NCI-H69 (cell line): ENCODE results near the gene CACTIN.
"Not testable (repeated sequence)": the region's sequence is repeated elsewhere in the genome, so short reads cannot be mapped to it uniquely, and the experiment has no call there.

Source experiments
- DNase-seq: peaks from one replicate; lab custom pipeline; 2025; lab: John Stamatoyannopoulos, UW

CACTIN gene

GRCh38 chr19:3586707-3587346, 39.8 kb downstream of the CACTIN start:
- peak; percentile 49 for DNase-seq

GRCh38 chr19:3586127-3586626, 40.4 kb downstream of the CACTIN start:
- peak; percentile 61 for DNase-seq

- DNase-seq = peak; percentile 41
These were observed 41.1 kb downstream of the CACTIN start, which contains the start of gene GIPC3 for GRCh38 chr19:3585301-3586126. TSS of gene GIPC3 (plus strand) at chr19:3585478. CDS start at chr19:3585598, 120 bp downstream.

GRCh38 chr19:3584036-3584802, 42.4 kb downstream of the CACTIN start:
- DNase-seq = not testable (repeated sequence)

GRCh38 chr19:3581792-3582191, 44.8 kb downstream of the CACTIN start:
- DNase-seq = not testable (repeated sequence)

- no peak for DNase-seq
These were observed 46.2 kb downstream of the CACTIN start for GRCh38 chr19:3580156-3580934.

GRCh38 chr19:3578390-3578789, 48.2 kb downstream of the CACTIN start:
- no peak for DNase-seq

GRCh38 chr19:3577723-3578344, 48.8 kb downstream of the CACTIN start:
- DNase-seq = no peak

- peak; percentile 23 for DNase-seq
These were observed 49.7 kb downstream of the CACTIN start for GRCh38 chr19:3576696-3577443.

- DNase-seq = no peak
These were observed 50.5 kb downstream of the CACTIN start for GRCh38 chr19:3575949-3576673.

- DNase-seq = peak; percentile 27
These were observed 51.3 kb downstream of the CACTIN start for GRCh38 chr19:3575260-3575741.

GRCh38 chr19:3573858-3574637, 52.5 kb downstream of the CACTIN start:
- DNase-seq = peak; percentile 92

GRCh38 chr19:3573162-3573857, 53.3 kb downstream of the CACTIN start:
- DNase-seq = peak; percentile 65

GRCh38 chr19:3572855-3573161, 53.8 kb downstream of the CACTIN start, which contains the start of gene HMG20B:
TSS of gene HMG20B (plus strand) at chr19:3572944. CDS start at chr19:3573310, 366 bp downstream.
- DNase-seq = no peak

GRCh38 chr19:3572132-3572854, 54.3 kb downstream of the CACTIN start:
- DNase-seq = peak; percentile 100

- peak; percentile 84 for DNase-seq
These were observed 56.0 kb downstream of the CACTIN start for GRCh38 chr19:3570606-3571011.

- peak; percentile 94 for DNase-seq
These were observed 56.5 kb downstream of the CACTIN start for GRCh38 chr19:3570042-3570441.
